RPMI8226 (cell line): ENCODE results near the gene CCDC142.
"Not testable (repeated sequence)": the region's sequence is repeated elsewhere in the genome, so short reads cannot be mapped to it uniquely, and the experiment has no call there.

ENCODE experiments used
- DNase-seq: peaks from one replicate; pipeline ENCODE4 v3.0.0-alpha.2; 2015

The CCDC142 gene

DNA sequence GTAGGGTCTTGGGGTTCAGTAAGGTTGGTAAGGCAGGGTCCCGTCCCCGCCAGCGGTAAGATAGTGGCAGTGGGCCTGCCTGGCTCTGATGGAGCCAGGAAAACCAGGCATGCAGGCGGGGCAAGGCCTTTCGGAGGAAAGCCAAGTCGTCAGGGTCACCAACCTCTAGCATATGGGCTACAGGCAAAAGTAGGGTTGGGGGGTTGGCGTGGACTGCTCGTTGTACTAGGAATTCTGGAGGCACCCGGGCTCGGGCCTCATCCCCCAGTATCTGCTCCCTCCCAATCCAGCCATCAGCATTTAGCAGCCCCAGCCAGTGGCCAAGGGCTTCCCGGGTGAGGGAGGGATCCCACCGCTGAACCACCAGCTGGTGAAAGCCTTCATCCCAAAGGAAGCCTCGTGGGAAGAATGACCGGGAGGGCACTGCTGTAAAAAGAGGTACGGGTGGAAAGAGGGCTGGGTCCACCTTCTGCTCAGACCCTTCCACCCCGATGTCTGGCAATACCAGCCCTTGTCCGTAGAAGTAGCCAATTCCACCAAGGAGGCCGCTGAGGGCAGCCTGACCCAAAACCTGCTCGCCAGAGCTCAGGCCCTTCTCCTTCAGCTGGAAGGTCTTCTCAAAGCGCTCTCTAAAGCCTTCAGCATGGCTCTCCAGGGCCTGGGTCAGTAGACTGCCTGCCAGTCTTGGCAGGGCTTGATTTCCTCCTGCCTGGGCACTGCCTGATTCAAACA is 20.6 kb downstream of the CCDC142 start:
- peak; percentile 0 for DNase-seq

- no peak for DNase-seq
Observed at GRCh38 chr2:74461187-74462053, 21.4 kb downstream of the CCDC142 start.

DNA sequence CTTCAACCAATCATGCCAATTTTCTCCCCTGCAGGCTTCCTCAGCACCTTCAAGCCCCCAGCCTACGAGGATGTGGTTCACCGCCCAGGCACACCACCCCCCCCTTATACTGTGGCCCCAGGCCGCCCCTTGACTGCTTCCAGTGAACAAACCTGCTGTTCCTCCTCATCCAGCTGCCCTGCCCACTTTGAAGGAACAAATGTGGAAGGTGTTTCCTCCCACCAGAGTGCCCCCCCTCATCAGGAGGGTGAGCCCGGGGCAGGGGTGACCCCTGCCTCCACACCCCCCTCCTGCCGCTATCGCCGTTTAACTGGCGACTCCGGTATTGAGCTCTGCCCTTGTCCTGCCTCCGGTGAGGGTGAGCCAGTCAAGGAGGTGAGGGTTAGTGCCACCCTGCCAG is 22.6 kb downstream of the CCDC142 start:
- not testable (repeated sequence) for DNase-seq

GRCh38 chr2:74459503-74460118 is 23.2 kb downstream of the CCDC142 start:
- DNase-seq = not testable (repeated sequence)

DNA sequence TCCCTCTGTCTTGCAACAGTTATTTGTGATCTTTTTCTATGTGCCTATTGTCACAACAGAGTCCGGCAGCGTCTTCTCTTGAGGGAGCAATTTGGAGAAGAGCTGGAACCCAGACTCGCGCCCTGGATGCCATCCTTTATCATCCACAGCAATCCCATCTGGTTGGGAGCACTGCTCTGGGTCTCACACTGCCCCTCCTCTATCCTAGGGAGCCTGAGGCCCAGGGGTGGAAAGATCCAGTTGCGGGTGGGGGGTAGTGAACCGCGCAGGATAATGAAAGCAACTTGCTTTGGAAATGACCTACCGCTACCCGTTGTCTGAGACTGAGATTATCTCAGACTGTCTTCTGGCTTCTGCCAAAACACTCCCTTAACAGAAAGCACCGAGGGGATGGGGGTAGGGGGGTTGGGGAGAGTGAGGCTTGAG is 23.8 kb downstream of the CCDC142 start:
- DNase-seq = no peak

GRCh38 chr2:74458132-74458937 is 24.5 kb downstream of the CCDC142 start, which contains the start of gene WBP1:
Gene WBP1 (plus strand): TSS chr2:74458438. CDS start chr2:74458603, 165 bp downstream.
- DNase-seq = peak; percentile 99

GRCh38 chr2:74457549-74458131 is 25.2 kb downstream of the CCDC142 start:
- DNase-seq = peak; percentile 74

DNA sequence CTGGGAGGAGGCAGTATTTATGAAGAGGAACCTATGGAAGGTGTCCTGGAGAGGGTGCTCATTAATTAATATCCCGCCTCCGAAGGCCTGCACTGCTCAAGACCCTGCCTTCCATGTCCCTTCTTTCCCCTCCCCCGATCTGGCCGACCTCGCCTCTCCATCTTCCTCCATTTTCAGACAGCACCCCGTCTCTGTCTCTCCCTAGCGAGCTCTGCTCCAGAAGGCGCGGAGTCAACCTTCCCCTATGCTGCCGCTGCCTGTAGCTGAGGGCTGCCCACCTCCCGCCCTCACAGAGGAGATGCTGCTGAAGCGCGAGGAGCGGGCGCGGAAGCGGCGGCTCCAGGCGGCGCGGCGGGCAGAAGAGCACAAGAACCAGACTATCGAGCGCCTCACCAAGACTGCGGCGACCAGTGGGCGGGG is 25.7 kb downstream of the CCDC142 start:
- no peak for DNase-seq

GRCh38 chr2:74454654-74455511 is 27.9 kb downstream of the CCDC142 start, which contains the start of gene INO80B:
Gene INO80B (plus strand): TSS chr2:74455087. CDS start chr2:74455117, 30 bp downstream.
- DNase-seq = peak; percentile 98

- no peak for DNase-seq
Observed at GRCh38 chr2:74450570-74451190, 32.1 kb downstream of the CCDC142 start.

DNA sequence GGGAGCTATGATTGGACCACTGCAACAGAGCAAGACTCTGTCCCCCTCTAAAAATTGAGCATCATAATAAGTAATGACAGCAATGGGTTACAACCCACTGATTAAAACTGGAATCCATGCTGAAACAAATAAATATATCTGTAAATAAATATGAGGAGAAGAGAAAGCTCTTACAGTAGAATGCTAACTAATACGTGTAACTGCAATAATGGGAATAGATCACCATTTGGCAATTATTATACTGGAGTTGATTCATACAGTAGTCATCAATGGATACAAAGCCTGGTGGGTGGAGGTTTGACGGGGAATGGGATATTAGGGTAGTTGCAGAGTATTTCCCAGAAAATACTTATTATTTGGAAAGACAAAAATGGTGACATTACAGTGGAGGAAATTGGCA is 34.0 kb downstream of the CCDC142 start:
- no peak for DNase-seq

DNA sequence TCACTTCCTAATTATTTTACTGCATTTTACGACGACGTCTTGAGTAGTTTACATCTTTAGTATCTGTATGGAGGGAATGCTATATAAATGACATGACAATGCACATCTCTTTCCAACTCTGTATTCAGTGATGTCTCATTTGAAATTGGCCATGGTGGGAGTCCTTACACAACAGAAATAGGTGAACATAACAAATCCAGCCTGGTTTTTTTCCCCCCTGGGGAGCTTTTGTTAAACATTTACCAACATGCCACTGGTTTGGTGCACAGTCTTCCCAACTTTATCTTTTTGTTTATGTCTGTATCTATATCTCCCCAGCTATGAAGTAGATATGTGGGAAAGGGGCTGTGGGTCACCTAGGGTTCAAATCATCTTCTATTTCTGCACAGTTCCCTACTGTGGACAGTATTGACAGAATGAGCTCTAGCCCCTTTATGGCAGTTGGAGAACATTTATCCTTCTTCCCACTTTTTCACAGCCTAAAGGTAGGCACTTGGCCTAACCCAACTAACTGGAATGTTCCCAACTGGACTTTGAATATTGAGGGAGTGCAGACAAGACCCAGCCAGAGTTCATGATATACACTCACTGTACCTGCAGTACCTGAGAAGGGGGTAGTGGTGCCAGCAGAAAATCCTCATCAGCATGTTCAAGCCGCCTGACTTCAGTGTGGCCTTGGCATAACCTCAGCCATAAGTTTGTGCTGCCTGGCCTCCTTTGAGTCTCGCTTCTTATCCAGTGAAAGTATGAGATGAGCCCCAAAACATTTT is 35.4 kb downstream of the CCDC142 start:
- DNase-seq = no peak

GRCh38 chr2:74444498-74445318 is 38.1 kb downstream of the CCDC142 start:
- no peak for DNase-seq

DNA sequence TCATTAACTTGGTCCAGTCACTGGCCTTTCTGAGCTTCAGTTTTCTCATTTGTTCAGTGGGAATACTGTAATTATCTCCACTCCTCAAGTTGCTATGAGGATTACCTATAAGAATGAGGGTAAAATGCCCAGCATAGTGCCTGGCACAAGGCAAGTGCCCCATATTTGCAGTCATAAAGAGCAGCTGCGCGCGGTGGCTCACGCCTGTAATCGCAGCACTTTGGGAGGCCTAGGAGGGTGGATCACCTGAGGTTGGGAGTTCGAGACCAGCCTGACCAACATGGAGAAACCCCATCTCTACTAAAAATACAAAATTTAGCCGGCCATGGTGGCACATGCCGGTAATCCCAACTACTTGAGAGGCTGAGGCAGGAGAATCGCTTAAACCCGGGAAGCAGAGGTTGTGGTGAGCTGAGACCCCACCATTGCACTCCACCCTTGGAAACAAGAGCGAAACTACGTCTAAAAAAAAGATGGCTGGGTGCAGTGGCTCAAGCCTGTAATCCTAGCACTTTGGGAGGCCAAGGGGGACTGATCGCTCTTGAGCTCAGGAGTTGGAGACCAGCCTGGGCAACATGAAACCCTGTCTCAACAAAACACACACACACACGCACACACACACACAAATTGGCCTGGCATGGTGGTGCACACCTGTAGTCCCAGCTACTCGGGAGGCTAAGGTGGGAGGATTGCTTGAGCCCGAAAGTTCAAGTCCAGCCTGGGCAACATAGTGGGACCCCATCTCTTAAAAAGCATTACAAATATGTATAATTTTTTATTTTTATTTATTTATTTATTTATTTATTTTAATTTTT is 40.1 kb downstream of the CCDC142 start:
- not testable (repeated sequence) for DNase-seq

DNA sequence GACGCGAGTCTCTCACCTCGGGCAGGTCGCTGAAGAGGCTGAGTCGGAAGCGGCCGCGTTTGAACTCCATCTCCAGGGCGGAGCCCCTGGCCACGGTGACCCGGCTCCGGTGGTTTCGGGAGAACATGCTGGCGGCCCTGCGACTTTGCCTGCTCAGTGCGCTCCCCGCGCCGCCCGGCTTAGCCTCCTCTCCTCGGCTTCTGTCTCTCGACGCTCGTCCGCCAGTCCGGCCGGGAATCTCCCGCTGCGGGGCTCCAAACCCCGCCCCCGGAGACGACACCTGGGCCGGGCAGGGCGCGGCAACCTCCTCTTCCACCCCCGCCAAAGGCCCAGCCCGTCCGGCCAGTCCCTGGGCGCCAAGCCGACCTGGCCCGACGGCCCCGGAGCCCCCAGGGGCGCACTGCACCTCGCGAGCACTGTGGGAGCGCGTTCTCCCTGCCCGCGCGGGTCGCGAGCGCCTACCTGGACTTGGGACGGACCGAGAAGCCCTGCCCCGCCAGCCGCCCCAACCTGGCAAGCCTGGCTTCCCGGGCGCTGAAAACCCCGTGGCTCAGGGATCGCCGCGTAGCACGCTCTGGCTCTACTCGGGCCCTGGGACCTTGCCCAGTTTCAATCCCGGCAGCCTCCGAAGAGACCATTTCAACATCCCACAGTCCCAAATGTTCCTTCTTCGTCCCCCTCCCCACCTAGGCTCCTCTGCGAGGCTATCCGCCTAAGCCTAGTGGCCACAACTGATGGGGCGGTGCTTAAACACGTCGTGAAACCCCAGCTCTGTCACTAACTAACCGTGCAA is 40.9 kb downstream of the CCDC142 start, which contains the start of gene RTKN:
Gene RTKN (minus strand): TSS at position 248 of the 793 bp plus-strand sequence. CDS start 121 bp downstream, at position 127.
- DNase-seq = no peak

GRCh38 chr2:74441170-74441689 is 41.6 kb downstream of the CCDC142 start:
- no peak for DNase-seq
